CD4-positive, alpha-beta T cell treated with Interleukin-10 for 1 hour (primary cell): ENCODE results near the gene LHX6.

Experiments used
- DNase-seq: peaks from one replicate; pipeline ENCODE4 v3.0.0-alpha.2; 2020

Gene LHX6

GRCh38 chr9:122190597-122191381 is 38.0 kb downstream of the LHX6 start:
- no peak for DNase-seq

- no peak for DNase-seq
These were observed 40.4 kb downstream of the LHX6 start for GRCh38 chr9:122188369-122188768.

GRCh38 chr9:122186777-122187470 is 41.8 kb downstream of the LHX6 start:
- DNase-seq = no peak

GRCh38 chr9:122186301-122186700 is 42.5 kb downstream of the LHX6 start:
- no peak for DNase-seq

- DNase-seq = no peak
These were observed 44.2 kb downstream of the LHX6 start for GRCh38 chr9:122184551-122184950.

- no peak for DNase-seq
These were observed 45.3 kb downstream of the LHX6 start for GRCh38 chr9:122183501-122183900.

- no peak for DNase-seq
These were observed 48.1 kb downstream of the LHX6 start for GRCh38 chr9:122180633-122181032.

- DNase-seq = no peak
These were observed 49.1 kb downstream of the LHX6 start for GRCh38 chr9:122179690-122180074.

GRCh38 chr9:122179054-122179689 is 49.6 kb downstream of the LHX6 start:
- no peak for DNase-seq

GRCh38 chr9:122176916-122177315 is 51.8 kb downstream of the LHX6 start:
- DNase-seq = no peak

- no peak for DNase-seq
These were observed 55.1 kb downstream of the LHX6 start for GRCh38 chr9:122173670-122174069.

- DNase-seq = no peak
These were observed 56.6 kb downstream of the LHX6 start for GRCh38 chr9:122172131-122172530.

- no peak for DNase-seq
These were observed 60.4 kb downstream of the LHX6 start for GRCh38 chr9:122168356-122168755.

GRCh38 chr9:122164286-122164685 is 64.5 kb downstream of the LHX6 start:
- DNase-seq = no peak

- DNase-seq = no peak
These were observed 66.3 kb downstream of the LHX6 start for GRCh38 chr9:122162415-122162814.

GRCh38 chr9:122159925-122160246 is 68.9 kb downstream of the LHX6 start:
- DNase-seq = no peak

GRCh38 chr9:122159026-122159924 is 69.5 kb downstream of the LHX6 start, which contains the start of the genes MORN5 and NDUFA8:
MORN5 (plus strand) TSS chr9:122159908; CDS start chr9:122159973, 65 bp downstream.
NDUFA8 (minus strand) TSS chr9:122159779; CDS start chr9:122159677, 102 bp downstream.
- peak; percentile 97 for DNase-seq

GRCh38 chr9:122158202-122158601 is 70.6 kb downstream of the LHX6 start:
- peak; percentile 23 for DNase-seq

- no peak for DNase-seq
These were observed 73.0 kb downstream of the LHX6 start for GRCh38 chr9:122155796-122156195.
